CD8-positive, alpha-beta memory T cell (primary cell): ENCODE data around the gene OXCT1. TPM values are rescaled to one million over a fixed set of nuclear protein-coding genes. Genes with fewer than 3 reads are reported as not detected.

Source experiments
- CTCF ChIA-PET: fragments of 350-600 bp; sonication (Branson Sonifier 250); formaldehyde crosslinking; loops from one replicate; lab custom pipeline; 2021; ENCODE audit warnings: antibody characterized with exemption; lab: Charles Lee
- POLR2A ChIA-PET: fragments of 350-600 bp; sonication (Branson Sonifier 250); formaldehyde crosslinking; loops from one replicate; lab custom pipeline; 2021; ENCODE audit warnings: antibody characterized with exemption; lab: Charles Lee
- DNase-seq, 5 donors: peaks; one replicate each; pipeline versions ENCODE4 v3.0.0 to v3.0.0-alpha.2; 2020 to 2022; ENCODE audit warnings: mixed read lengths in 1 of 5
- H3K27ac ChIP-seq: one replicate; pipeline ENCODE4 v1.7.0; 2013; ENCODE audit warnings: low read depth, mild to moderate bottlenecking, low read length, moderate library complexity
- H3K27me3 ChIP-seq: 2 replicates; pipeline ENCODE4 v1.7.0; 2013; ENCODE audit warnings: low read length, mild to moderate bottlenecking; ENCODE audit not compliant: insufficient read depth, poor library complexity, severe bottlenecking
- H3K36me3 ChIP-seq: 2 replicates; pipeline ENCODE4 v1.7.0; 2013; ENCODE audit warnings: mild to moderate bottlenecking, low read length, moderate library complexity; ENCODE audit not compliant: insufficient read depth
- H3K4me1 ChIP-seq: 2 replicates; pipeline ENCODE4 v1.7.0; 2013; ENCODE audit warnings: mild to moderate bottlenecking, low read length, moderate library complexity; ENCODE audit not compliant: insufficient read depth
- H3K4me3 ChIP-seq: 2 replicates; pipeline ENCODE4 v1.7.0; 2013; ENCODE audit warnings: mild to moderate bottlenecking, low read length
- H3K9me3 ChIP-seq: 2 replicates; pipeline ENCODE4 v1.7.0; 2013; ENCODE audit warnings: mild to moderate bottlenecking, low read length
- H3K27ac Mint-ChIP-seq, 8 donors: one replicate each; pipeline ENCODE4 v1.8.0; 2020 to 2021; ENCODE audit warnings: mixed read lengths in 8 of 8, mild to moderate bottlenecking in 6 of 8, inconsistent platforms in 3 of 8, moderate library complexity in 3 of 8
- H3K27me3 Mint-ChIP-seq, 2 donors: one replicate each; pipeline ENCODE4 v1.8.0; 2020 to 2021; ENCODE audit warnings: mixed read lengths in 2 of 2, mild to moderate bottlenecking in 1 of 2, moderate library complexity in 1 of 2
- H3K36me3 Mint-ChIP-seq, 3 donors: one replicate each; pipeline ENCODE4 v1.8.0; 2020 to 2021; ENCODE audit warnings: mixed read lengths in 3 of 3, inconsistent platforms in 1 of 3, mild to moderate bottlenecking in 1 of 3
- H3K4me1 Mint-ChIP-seq, 3 donors: one replicate each; pipeline ENCODE4 v1.8.0; 2020 to 2021; ENCODE audit warnings: mixed read lengths in 3 of 3, inconsistent platforms in 1 of 3, mild to moderate bottlenecking in 1 of 3
- H3K4me3 Mint-ChIP-seq, 7 donors: one replicate each; pipeline ENCODE4 v1.8.0; 2020 to 2021; ENCODE audit warnings: mixed read lengths in 7 of 7, mild to moderate bottlenecking in 6 of 7, moderate library complexity in 4 of 7, inconsistent platforms in 2 of 7
- H3K9me3 Mint-ChIP-seq, 5 donors: one replicate each; pipeline ENCODE4 v1.8.0; 2020 to 2022; ENCODE audit warnings: mixed read lengths in 5 of 5, mild to moderate bottlenecking in 3 of 5, moderate library complexity in 2 of 5, inconsistent platforms in 1 of 5
- polyA plus RNA-seq: library from polyadenylated mRNA; unstranded; fragments of 300-500 nt; fragmentation: Illumina TruSeq; gene quantifications from one replicate; pipeline ENCODE4 v1.2.3, GENCODE V29; 2021
- total RNA-seq, 2 experiments: library from RNA; stranded (reverse); gene quantifications; one replicate each; pipeline ENCODE4 v1.2.3, GENCODE V29; 2021

OXCT1 gene
- total and polyA plus RNA-seq, 3 experiments from 2014 or later, result 25.6 to 117 (median 111) TPM

GRCh38 chr5:41787265-41787664 is 83.0 kb downstream of the OXCT1 start:
- H3K27me3 Mint-ChIP-seq, result no peaks in the 10 kb centered on the region
- H3K4me3 Mint-ChIP-seq, result no peak overlapping the region
- ChIA-PET CTCF (no interaction called here), POLR2A (no interaction called here)
- no peak overlapping the region for H3K27ac ChIP-seq
- H3K9me3 ChIP-seq, result no peaks in the 10 kb centered on the region
- H3K27me3 ChIP-seq, result no peaks in the 10 kb centered on the region
- peaks cover 0 to 57% (median 19%) of the 10 kb centered on the region in 3 donors for H3K36me3 Mint-ChIP-seq
- H3K4me1 ChIP-seq, result no peaks in the 10 kb centered on the region
- H3K4me1 Mint-ChIP-seq, result peaks cover 4 to 26% (median 5%) of the 10 kb centered on the region in 3 donors
- H3K4me3 ChIP-seq, result no peak overlapping the region
- H3K27ac Mint-ChIP-seq, result peak overlapping the region in 1 of 8 donors; percentile 32
- H3K36me3 ChIP-seq, result no peaks in the 10 kb centered on the region
- no peaks in the 10 kb centered on the region for H3K9me3 Mint-ChIP-seq
- DNase-seq, result no peak

- Mint-ChIP-seq H3K36me3 (peaks cover 0 to 56% (median 19%) of the 10 kb centered on the region in 3 donors), H3K27ac (no peak overlapping the region), H3K4me3 (no peak overlapping the region), H3K27me3 (no peaks in the 10 kb centered on the region), H3K4me1 (peaks cover 4 to 26% (median 5%) of the 10 kb centered on the region in 3 donors), H3K9me3 (no peaks in the 10 kb centered on the region)
- Histone ChIP-seq H3K36me3 (no peaks in the 10 kb centered on the region), H3K4me1 (no peaks in the 10 kb centered on the region), H3K27me3 (no peaks in the 10 kb centered on the region), H3K27ac (no peak overlapping the region), H3K4me3 (no peak overlapping the region), H3K9me3 (no peaks in the 10 kb centered on the region)
- DNase-seq, result no peak
- CTCF ChIA-PET, result interaction anchor here (0.8 kb wide), 1 partner anchor 71 kb away, joined by 3 read pairs; no protein-coding TSS in a partner anchor
- POLR2A ChIA-PET, result no interaction called here
Observed at GRCh38 chr5:41785061-41785460, 85.2 kb downstream of the OXCT1 start.

GRCh38 chr5:41778410-41778809 is 91.8 kb downstream of the OXCT1 start:
- no peaks in the 10 kb centered on the region for H3K9me3 Mint-ChIP-seq
- CTCF ChIA-PET, result no interaction called here
- peaks cover 3 to 12% (median 5%) of the 10 kb centered on the region in 3 donors for H3K4me1 Mint-ChIP-seq
- Histone ChIP-seq H3K4me1 (no peaks in the 10 kb centered on the region), H3K4me3 (no peak overlapping the region), H3K27me3 (no peaks in the 10 kb centered on the region), H3K36me3 (no peaks in the 10 kb centered on the region), H3K9me3 (no peaks in the 10 kb centered on the region), H3K27ac (no peak overlapping the region)
- no peak overlapping the region for H3K4me3 Mint-ChIP-seq
- no peak for DNase-seq
- POLR2A ChIA-PET, result no interaction called here
- peaks cover 0 to 47% (median 16%) of the 10 kb centered on the region in 3 donors for H3K36me3 Mint-ChIP-seq
- no peak overlapping the region for H3K27ac Mint-ChIP-seq
- H3K27me3 Mint-ChIP-seq, result no peaks in the 10 kb centered on the region

GRCh38 chr5:41776435-41776834 is 93.8 kb downstream of the OXCT1 start:
- Mint-ChIP-seq H3K36me3 (peaks cover 5 to 48% (median 15%) of the 10 kb centered on the region in 3 donors), H3K27ac (no peak overlapping the region), H3K27me3 (no peaks in the 10 kb centered on the region), H3K4me3 (no peak overlapping the region), H3K4me1 (peaks cover 13 to 26% (median 19%) of the 10 kb centered on the region in 3 donors), H3K9me3 (no peaks in the 10 kb centered on the region)
- Histone ChIP-seq H3K4me1 (no peaks in the 10 kb centered on the region), H3K4me3 (no peak overlapping the region), H3K36me3 (no peaks in the 10 kb centered on the region), H3K27ac (no peak overlapping the region), H3K27me3 (no peaks in the 10 kb centered on the region), H3K9me3 (no peaks in the 10 kb centered on the region)
- ChIA-PET CTCF (no interaction called here), POLR2A (no interaction called here)
- DNase-seq, result no peak

- H3K27ac ChIP-seq, result no peak overlapping the region
- ChIA-PET POLR2A (no interaction called here), CTCF (no interaction called here)
- no peaks in the 10 kb centered on the region for H3K36me3 ChIP-seq
- peaks cover 5 to 46% (median 18%) of the 10 kb centered on the region in 3 donors for H3K36me3 Mint-ChIP-seq
- H3K27me3 Mint-ChIP-seq, result no peaks in the 10 kb centered on the region
- no peaks in the 10 kb centered on the region for H3K27me3 ChIP-seq
- no peak for DNase-seq
- H3K4me1 ChIP-seq, result no peaks in the 10 kb centered on the region
- peaks cover 11 to 27% (median 26%) of the 10 kb centered on the region in 3 donors for H3K4me1 Mint-ChIP-seq
- no peak overlapping the region for H3K27ac Mint-ChIP-seq
- H3K4me3 Mint-ChIP-seq, result no peak overlapping the region
- no peaks in the 10 kb centered on the region for H3K9me3 Mint-ChIP-seq
- H3K9me3 ChIP-seq, result no peaks in the 10 kb centered on the region
- H3K4me3 ChIP-seq, result no peak overlapping the region
Observed at GRCh38 chr5:41773799-41774198, 96.4 kb downstream of the OXCT1 start.

- H3K27me3 Mint-ChIP-seq, result no peaks in the 10 kb centered on the region
- H3K27ac Mint-ChIP-seq, result peak overlapping the region in 2 of 8 donors; percentile 3 to 28
- H3K9me3 ChIP-seq, result no peaks in the 10 kb centered on the region
- no peak for DNase-seq
- ChIA-PET POLR2A (no interaction called here), CTCF (no interaction called here)
- no peak overlapping the region for H3K4me3 Mint-ChIP-seq
- H3K4me1 ChIP-seq, result no peaks in the 10 kb centered on the region
- no peaks in the 10 kb centered on the region for H3K36me3 ChIP-seq
- no peak overlapping the region for H3K4me3 ChIP-seq
- no peak overlapping the region for H3K27ac ChIP-seq
- no peaks in the 10 kb centered on the region for H3K27me3 ChIP-seq
- no peaks in the 10 kb centered on the region for H3K9me3 Mint-ChIP-seq
- H3K36me3 Mint-ChIP-seq, result peaks cover 5 to 48% (median 22%) of the 10 kb centered on the region in 3 donors
- peaks cover 13 to 31% (median 26%) of the 10 kb centered on the region in 3 donors for H3K4me1 Mint-ChIP-seq
Observed at GRCh38 chr5:41772785-41773442, 97.3 kb downstream of the OXCT1 start.

GRCh38 chr5:41772056-41772455 is 98.2 kb downstream of the OXCT1 start:
- H3K4me3 ChIP-seq, result no peak overlapping the region
- Mint-ChIP-seq H3K9me3 (no peaks in the 10 kb centered on the region), H3K27ac (peak overlapping the region in 1 of 8 donors; percentile 30), H3K27me3 (no peaks in the 10 kb centered on the region), H3K4me3 (peak overlapping the region in 1 of 7 donors; percentile 24), H3K4me1 (peaks cover 14 to 37% (median 26%) of the 10 kb centered on the region in 3 donors), H3K36me3 (peaks cover 5 to 49% (median 25%) of the 10 kb centered on the region in 3 donors)
- H3K36me3 ChIP-seq, result no peaks in the 10 kb centered on the region
- no peak for DNase-seq
- CTCF ChIA-PET, result no interaction called here
- no peak overlapping the region for H3K27ac ChIP-seq
- H3K9me3 ChIP-seq, result no peaks in the 10 kb centered on the region
- no peaks in the 10 kb centered on the region for H3K27me3 ChIP-seq
- POLR2A ChIA-PET, result no interaction called here
- H3K4me1 ChIP-seq, result no peaks in the 10 kb centered on the region

GRCh38 chr5:41770799-41771198 is 99.4 kb downstream of the OXCT1 start:
- Mint-ChIP-seq H3K27me3 (no peaks in the 10 kb centered on the region), H3K27ac (no peak overlapping the region), H3K4me1 (peaks cover 16 to 37% (median 26%) of the 10 kb centered on the region in 3 donors), H3K36me3 (peaks cover 5 to 49% (median 28%) of the 10 kb centered on the region in 3 donors), H3K4me3 (no peak overlapping the region), H3K9me3 (no peaks in the 10 kb centered on the region)
- no peaks in the 10 kb centered on the region for H3K9me3 ChIP-seq
- H3K4me3 ChIP-seq, result no peak overlapping the region
- H3K27me3 ChIP-seq, result no peaks in the 10 kb centered on the region
- no peak for DNase-seq
- no peaks in the 10 kb centered on the region for H3K36me3 ChIP-seq
- ChIA-PET CTCF (no interaction called here), POLR2A (no interaction called here)
- no peak overlapping the region for H3K27ac ChIP-seq
- H3K4me1 ChIP-seq, result no peaks in the 10 kb centered on the region
